HG03135 (cell line): ENCODE measurements around the gene GNAZ.

ENCODE experiments used
- ATAC-seq: cut with Tn5 transposase; IDR thresholded peaks from one replicate; pipeline ENCODE4 v1.9.1; 2021; ENCODE audit warnings: mild to moderate bottlenecking, moderate library complexity; ENCODE audit not compliant: unreplicated experiment

The GNAZ gene

DNA sequence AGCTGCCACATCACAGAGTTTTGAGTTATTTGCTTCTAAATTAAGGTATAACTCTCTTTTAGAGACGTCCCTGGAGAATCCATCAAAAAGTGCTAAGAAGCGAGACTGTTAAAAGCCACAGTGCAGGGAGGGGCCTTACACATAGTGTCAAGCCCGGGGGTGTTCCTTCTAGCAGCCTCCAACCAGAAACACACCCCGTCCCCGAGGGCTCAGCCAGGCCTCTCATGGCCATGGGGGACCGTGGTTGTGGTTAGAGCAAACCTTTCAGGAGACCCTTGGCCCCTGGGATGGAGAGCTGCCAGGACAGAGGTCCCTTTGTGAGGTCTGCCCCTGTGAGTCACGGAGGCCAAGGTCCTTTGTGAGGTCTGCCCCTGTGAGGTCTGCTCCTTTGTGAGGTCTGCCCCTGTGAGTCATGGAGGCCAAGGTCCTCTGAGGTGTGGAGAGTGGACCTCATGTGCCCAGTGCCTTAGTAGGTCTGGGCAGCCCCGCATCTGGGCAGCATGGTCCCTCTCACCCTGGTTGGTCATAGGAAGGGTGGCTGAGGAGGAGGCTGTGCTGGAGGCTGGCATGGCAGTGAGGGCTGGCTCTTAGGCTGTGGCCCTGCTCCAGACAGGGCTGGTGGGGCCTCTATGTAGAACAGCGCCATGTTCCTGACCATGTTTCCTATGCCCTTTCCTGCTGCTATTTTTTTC lies 5.4 kb downstream of the GNAZ start:
- no peak for ATAC-seq

DNA sequence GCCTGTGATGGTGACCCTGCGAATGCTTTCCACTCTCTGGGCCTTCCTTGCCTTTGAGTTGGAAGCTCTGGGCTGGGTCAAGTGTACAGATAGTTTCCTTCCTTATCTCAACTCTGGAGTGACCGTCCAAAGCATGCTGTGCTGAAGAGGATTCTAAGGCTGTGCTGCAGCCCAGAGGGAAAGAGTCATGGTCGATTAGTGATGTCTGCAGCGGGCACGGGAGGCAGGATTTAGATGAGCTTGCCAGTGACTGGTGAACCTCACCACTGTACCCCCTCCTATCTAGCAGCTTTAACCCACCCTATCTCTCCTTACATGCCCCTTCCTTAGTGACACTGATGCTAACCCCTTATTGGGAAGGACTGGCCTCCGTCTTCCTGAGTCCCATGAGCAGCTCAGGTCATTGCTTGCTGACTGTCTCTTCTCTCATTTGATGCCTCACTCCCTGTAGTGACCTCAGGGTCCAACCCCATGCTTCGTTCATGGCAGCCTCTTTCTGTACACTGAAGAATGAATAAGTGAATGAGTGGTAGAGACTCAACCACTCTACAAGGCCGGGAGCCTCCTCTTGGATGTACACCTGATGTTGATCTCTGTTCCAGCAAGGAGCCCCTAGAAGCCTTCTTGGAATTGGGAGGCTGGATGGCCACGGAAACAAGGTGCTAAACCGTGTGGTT lies 6.7 kb downstream of the GNAZ start:
- no peak for ATAC-seq

DNA sequence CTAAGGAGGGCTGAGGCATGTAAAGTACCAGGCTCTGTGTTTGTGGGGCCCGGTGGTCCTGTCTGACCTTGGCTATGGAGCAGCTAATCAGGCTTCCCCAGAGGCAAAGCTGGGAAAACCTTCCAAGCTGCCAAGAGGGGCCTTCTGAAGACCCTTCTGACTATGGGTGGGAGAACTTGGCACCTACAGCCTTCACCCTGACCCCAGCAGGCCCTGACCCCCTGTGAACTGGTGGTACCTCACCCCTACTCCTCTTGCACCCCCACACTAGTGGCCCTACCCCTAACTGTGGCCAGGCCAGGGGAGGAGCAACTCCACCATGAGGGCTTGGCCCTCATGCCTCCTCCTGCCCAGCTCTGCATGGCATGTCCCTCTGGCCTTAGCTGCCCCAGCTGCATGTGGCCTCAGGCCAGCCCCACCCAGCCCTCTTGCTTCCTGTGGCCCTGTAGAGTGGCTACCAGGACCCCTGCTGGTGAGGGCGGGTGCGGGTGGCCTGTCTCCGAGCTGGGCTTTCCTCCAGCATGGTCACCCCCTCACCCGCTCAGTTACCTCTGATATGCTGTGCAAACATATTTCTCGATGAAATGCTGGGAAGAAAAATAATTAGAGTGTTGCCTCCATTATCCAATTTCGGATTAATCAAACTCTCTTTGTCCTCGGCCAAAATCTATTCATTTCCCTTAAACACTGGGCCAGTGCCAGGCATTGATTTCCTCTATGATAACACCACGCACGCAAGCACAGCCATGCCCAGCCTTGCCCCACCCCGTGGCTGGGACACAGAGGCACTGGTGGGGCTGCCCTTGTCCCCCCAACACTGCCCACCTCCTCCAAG lies 7.5 kb downstream of the GNAZ start:
- no peak for ATAC-seq

DNA sequence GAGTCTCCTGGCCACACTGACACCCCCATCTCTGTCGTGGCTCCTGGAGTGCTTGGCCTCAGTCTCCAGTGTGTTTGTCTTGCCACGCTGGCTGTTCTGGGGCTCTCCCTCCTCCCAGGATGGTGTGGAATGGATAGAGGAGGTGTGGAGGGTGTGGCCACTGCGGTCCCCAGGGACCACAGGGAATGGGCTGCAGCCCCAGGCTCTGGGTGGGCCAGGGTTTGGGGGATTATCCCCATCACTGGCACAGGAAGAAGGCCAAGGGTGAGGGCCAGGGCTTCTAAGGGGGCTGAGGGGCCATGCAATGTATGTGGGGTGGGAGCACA lies 8.1 kb downstream of the GNAZ start:
- no peak for ATAC-seq

DNA sequence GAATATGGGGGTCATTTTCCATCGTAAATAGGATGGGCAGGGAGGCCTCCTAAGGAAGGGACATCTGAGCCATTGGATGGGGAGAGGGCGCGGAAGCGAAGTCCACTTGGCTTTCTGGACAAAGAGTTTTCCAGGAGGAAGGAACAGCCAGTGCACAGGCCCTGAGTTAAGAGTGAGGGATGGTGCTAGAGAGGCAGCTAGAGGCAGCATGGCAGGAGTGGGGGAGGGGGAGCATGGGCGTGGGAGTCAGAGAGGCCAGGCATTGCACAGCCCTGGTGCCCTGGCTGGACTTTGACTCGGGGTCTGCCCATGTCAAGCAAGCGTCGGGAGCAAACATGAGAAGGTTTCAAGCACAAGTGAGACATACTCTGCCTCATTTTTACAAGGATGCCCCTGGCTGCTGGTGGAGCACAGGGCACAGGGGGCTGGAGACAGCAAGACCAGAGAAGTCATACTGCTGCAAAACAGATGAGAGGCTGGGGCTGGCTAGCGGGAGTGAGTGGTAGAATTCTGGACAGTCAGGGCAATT lies 9.0 kb downstream of the GNAZ start:
- no peak for ATAC-seq

DNA sequence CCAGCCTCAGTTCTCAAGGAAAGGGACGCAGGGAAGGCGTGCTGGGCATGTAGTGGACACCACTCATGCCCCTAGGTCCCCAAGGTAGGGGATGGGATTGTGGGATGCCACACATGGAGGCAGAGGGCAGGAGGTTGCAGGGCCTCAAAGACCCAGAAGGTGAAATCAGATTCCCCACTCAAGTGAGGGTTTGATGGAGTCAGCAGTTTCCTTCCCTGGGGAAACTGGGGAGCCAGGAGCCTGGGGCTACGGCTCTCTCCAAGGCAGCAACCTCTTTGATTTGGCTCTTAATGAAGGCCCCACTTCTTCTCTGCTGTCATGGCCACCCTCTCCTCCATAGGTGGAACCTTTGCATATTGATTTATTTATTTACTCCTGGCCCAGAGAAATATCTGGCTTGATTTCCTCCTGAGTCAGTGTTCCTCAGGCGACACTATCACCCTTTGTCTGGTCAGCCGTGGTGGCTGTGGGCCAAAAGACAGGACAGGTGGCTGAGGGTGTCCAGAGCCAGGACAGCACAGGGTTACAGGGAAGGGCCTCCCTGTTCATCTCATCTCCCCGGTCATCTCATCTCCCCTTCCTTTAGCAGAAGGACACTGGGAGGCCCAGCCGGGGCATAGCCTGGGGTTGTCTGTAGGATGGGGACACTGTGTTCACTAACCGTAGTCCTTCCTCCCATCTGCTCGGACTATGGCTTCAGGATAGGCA lies 9.6 kb downstream of the GNAZ start:
- no peak for ATAC-seq

DNA sequence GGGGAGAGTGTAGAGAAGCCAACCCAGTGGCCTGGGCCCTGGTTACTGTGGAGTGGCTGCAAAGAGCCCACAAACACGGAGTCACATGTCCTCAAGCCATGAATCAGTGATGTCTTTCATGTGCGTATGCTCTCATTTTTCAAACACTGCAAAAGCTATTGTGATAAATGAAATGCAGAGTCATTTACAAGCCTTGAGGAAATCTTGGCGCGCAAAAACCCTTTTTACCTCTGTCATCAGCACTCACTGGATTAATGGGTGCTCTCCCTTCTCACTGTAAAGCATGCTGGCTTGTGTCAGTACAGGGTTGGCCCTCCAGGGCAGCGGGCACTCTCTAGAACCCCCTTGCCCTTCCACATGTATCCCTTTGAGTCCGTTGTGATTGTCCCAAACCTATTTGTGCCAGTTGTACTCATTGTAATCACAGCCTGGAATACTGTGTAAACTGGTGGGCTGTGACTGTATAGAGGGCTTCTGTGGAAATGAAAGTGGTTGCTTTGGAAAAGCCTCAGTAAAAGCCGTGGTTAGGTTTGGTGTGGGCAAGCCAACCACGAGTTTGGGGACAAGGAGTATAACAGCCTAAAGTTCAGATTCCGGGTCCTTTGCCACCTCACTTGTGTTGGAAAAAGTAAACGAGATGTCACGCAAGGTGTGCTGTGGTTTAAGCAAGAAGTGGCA lies 10.4 kb downstream of the GNAZ start:
- no peak for ATAC-seq

DNA sequence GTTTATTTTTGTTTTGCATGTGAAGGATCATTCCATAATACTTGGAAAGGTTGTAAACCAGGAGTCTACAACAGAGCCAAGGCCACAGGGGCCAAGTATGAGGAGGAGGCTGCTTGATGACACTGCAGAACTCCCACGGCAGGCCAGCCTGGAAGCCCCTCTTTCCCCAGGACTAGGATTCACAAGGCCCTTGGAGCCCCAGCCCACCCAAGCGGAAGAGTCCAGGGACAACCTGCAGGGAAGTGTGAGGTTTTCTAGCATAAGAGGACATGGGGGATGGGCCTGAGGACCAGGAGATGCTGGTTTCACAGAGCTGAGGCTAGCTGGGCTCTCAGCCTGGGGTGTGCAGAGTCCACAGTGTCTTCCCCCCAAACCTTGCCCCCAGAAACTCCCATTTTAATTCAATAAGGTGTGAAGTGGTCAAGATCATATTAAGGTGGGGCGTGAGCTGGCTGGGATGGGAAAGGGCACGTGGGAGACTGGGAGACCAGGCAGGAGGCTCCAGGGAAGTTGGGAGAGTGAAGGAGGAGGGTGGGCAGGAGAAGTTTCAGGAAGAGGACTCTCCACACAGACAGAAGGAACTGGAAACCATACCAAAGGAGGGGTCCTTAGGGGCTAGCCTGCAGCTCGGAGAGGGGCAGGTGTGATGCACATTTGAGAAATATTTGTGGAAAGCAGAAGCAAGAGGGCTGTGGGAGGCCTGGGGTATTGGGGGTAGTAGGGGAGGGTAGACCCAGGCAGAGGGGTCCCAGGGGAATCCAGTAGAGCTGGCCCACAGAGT lies 12.4 kb downstream of the GNAZ start:
- ATAC-seq = no peak

DNA sequence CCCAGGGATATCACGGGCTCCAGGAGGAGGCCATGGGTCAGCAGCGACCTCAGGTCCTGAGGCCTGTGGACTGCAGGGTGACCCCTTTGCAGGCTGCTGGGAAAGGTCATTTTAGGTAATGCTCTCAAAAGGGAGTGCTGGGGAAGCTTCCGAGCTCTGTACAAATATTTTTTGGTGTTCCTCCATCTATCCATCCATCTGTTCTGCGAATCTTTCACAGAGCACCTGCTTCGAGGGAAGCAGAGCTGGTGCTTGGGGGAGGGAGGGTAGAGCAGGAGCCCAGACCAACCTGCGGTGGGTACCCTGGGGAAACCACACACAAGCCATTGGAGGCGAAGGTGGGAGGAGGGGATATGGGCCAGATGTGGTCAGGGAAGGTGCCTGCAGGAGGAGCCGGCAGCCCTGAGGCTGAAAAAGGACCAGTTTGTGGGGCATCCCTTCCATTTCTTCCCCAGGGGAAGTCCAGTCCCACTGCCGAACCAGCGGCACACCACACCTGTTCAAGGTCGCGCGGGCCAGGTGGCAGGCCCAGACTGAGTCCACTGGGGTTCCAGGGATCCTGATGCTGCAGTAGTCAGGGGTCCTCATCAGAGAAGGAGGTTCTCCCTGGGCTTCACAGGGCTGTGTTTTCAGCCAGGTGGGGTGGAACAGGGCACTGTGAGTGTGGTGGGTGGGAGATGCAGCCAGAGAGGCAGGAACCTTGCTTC lies 13.1 kb downstream of the GNAZ start:
- no peak for ATAC-seq

DNA sequence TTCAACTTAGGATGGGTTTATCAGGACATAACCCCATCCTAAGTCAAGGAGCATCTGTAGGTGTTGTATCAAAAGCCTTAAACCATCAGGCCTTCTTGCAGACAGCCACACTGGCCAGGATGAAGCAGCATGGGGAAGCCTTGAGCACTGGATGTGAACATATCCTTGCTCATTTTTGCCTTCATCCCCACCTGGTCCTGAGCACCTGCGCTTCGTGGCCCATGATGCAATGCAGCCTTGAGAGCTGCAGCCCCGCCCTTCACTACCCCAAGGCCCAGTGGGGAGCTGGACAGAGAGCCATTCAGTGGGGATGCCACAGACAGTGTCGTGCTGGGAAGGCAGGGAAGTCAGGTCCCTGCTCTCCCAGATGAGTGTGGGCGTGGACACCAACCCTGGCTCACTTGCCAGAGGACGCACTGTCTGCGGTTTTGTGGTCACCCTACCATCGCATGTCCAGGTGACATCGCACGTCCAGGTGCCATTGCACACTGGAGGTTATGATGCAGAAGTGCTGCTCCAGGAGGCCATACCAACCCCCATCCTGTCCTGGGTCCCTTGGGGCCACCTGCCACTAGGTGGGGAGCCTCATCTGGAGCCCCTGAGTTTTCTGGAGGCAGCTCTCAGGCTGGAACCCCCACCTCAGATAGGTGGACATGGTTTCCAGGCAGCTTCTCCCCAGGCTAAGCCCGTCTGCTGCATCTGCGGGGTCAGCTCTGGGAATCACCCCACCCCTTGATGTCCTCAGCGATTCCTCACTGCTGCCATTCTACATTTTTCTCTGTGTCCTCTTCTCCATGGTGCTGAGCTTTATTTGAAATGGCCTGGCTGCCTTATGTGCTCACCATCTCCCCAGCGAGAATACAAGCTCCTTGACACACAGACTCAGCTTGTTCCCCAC lies 14.4 kb downstream of the GNAZ start:
- ATAC-seq = no peak

DNA sequence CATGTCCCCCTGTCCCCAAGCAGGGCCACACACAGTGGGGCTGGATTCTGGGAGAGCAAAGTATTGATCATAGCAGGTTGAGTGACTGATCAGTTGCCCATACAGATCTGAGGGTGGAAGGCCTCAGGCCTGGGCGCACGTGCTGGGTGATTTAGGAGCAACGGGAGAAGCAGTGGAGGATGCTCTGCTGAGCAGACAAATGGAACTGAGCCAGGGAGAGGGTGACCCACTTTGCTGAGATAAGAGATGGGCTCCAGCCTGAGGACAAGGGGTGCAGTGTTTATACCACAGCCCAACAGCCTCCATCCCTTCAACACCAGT lies 15.0 kb downstream of the GNAZ start:
- no peak for ATAC-seq

DNA sequence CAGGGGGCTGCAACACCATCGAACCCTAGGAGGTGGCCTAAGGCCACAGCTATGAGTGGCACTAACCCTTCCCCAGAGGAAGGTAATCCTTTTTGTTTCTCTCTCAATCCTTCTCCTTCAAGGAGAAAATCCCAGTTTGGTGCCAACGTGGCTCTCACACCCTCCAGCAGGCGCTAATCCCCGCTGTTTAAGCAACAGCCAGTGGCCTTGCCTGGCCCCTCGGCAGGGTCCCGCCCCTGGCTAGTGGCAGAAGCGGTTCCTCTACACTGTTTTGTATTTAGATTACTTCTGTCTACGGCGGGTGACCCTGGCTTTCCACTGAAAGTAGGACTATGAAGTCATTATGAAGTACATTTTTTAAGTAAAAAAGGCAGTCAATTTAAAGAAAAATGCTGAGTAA lies 15.5 kb downstream of the GNAZ start:
- ATAC-seq = no peak

DNA sequence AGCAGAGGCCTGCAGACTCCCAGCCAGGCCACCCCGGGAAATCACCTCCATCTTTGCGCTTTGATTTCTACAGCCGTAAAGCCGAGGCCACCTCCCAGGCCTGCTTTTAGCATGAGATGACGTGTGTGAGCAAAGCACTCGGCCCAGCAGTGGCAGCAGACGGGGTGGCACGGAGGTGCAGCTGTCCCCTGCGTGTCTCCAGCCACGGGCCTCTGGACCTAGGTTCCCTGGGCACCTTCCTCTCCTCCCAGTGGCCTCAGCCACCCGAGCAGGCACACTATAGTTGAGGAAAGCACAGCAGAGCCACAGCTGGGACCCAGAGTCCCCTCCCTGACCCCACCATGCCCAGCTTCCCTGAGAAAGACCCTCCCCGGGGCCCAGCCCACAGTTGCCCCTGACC lies 15.9 kb downstream of the GNAZ start:
- no peak for ATAC-seq

DNA sequence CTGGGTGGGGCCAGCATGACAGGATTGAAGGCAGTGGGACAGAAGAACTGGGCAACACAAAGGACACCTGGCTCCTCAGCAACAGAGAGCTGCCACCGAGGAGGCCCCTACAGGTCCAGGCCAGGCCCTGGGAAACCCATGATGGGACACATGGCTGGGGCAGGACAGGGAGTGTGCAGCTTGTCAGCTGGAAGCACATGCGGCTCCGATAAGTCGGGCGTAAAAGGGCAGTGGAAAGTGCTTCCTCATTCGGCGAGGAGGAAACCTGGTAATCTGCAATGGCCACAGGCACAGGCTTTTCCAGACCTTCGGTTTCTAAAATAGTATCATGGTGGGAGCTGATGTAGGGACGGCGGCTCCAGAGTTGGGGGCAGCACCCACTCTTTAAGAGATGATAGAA lies 16.5 kb downstream of the GNAZ start:
- ATAC-seq = no peak

DNA sequence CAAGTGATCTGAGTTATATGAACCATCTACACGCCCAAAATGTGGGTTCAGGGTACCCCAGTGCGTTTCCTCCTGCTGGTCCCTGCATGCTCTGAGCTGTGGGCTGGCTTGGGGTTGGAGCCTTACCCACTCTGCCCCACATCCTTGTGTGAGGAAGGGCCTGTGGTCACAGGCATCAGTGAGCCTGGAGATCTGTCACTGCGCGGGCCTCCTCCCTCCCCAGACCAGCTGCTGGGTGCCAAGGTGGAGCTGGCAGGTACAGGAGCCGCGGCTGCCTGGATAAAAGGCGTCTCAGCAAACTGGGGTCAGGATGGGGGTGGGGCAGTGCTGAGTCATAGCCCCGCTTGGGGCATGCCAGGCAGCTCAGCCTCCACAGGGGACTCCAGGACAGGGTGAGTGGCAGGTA lies 17.9 kb downstream of the GNAZ start:
- ATAC-seq = no peak

DNA sequence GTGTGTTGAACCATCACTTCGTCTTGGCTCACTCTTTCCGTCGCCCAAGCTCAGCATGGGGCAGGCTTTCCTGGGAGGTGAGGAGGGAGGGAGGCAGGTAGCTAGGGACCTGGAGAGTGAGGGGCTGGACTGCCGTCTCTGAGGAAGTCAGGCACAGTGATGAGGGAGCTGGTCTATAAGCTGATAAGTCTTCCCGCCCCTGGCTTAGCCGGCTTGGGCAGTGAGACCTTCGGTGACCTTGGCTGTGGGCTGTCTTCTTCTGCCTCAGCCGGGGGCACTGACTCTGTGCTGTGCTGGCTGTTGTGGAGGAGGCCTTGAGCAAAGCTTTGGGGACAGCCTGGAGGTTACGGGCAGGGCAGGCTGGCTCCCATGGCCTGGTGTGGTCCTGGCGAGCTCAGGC lies 18.7 kb downstream of the GNAZ start:
- no peak for ATAC-seq

DNA sequence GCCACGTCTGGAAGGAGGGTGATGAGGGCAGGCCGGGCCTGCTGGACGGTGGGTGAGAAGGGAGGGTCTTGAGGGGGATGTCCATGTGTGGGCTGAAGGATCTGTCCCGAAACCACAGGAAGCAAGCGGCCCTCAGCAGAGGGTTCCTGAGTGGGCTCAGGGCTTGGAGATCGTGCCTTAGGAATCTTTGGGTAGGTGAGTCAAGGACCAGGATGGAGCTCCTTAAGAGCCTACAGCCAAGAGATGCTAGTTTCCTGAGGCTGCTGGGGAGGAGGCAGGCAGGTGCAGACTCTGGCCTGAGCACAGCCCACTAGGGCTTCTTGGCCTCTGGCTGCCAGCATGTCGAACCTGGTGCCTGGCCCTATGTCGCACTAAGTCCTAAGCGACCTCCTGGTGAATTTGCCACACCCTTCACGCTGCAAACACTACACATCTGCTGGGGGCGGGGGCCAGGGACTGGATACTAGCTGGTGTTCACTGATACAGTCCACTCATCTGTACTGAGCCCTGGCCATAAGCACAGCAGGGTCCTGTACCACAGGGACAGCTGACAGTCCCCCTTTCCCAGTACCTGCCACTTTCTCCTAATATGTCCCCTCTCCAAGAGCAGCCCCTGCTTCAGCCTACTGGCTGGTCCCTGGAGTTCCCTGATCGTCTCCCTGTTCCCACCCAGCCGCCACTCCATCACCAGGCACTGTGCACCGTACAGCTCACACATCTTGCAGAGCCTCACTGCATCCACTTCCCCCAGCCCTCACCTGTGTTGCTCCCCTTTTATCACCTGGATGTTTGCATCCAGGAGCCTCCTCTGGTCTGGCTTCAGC lies 19.5 kb downstream of the GNAZ start:
- ATAC-seq = no peak

DNA sequence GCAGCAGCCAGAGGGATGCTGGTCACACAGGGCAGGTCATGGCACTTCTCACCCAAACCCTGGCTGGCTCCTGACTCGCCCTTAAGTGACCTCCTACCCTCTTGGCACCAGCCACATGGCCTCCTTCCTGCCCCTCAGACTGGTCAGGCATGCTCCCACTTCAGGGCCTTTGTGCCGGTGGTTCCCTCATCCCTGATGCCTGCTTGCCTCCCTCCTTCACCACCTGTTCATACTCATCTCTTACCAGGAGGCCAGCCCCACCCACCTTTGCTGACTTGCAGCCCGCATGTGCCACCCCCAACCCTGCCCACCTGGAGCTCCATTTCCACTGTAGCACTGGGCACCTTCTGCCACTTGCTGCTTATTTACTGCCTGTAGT lies 20.1 kb downstream of the GNAZ start:
- no peak for ATAC-seq
